ENCODE results near the gene POU6F1. TPM values are rescaled to one million over a fixed set of nuclear protein-coding genes. Genes with fewer than 3 reads are reported as not detected.

The POU6F1 gene
- total and polyA plus RNA-seq, 2 of the 8 experiments (the other 6 are each of a cell fraction or from before 2014, with no cell fraction given) = 5.6 to 8.7 TPM

- TF ChIP-seq HDAC2 (IDR thresholded peaks at IDR 0.05; ENCODE audit: borderline replicate concordance in 1 of 2, low read depth in 2 of 2, low read length in 2 of 2) = no peak
- TF ChIP-seq KDM5A (IDR thresholded peaks at IDR 0.05; ENCODE audit: low read length) = no peak
- no peak for TF ChIP-seq GTF2F1 (IDR thresholded peaks at IDR 0.05; ENCODE audit: borderline replicate concordance, low read depth, low read length)
- no peak for TF ChIP-seq EGR1 (IDR thresholded peaks at IDR 0.05; ENCODE audit: borderline replicate concordance, low read depth, low read length)
- TF ChIP-seq SP4 (IDR thresholded peaks at IDR 0.05; ENCODE audit: low read length) = no peak
- TF ChIP-seq SIN3A (conservative IDR thresholded peaks at IDR 0.05 in 1 of 2, IDR thresholded peaks at IDR 0.05 in 1 of 2; ENCODE audit: low read depth in 1 of 2, low read length in 2 of 2) = no peak
- no peak for TF ChIP-seq POLR2A (IDR thresholded peaks at IDR 0.05; ENCODE audit: control extremely low read depth in 1 of 2, low read depth in 2 of 2, low read length in 2 of 2)
These were observed 18.4 kb downstream of the POU6F1 start (continued) for GRCh38 chr12:51199366-51199945.

Data from H1 (cell line).